Naive B cell (primary cell): ENCODE data around the gene TBC1D14. TPM values are rescaled to one million over a fixed set of nuclear protein-coding genes. Genes with fewer than 3 reads are reported as not detected.

Experiments
- ATAC-seq, 2 donors: fragments of 150-1000 bp; cut with Tn5 transposase; 2 replicates each; pipeline ENCODE4 v1.10.0; 2021; ENCODE audit warnings: low read depth in 2 of 2, mild to moderate bottlenecking in 2 of 2, moderate library complexity in 2 of 2
- DNase-seq: peaks from one replicate; pipeline ENCODE4 v3.0.0; 2022
- H3K27ac Mint-ChIP-seq, 6 donors: one replicate each; pipeline ENCODE4 v1.8.0; 2020 to 2022; ENCODE audit warnings: mild to moderate bottlenecking in 6 of 6, mixed read lengths in 6 of 6, moderate library complexity in 5 of 6, inconsistent platforms in 2 of 6
- H3K27me3 Mint-ChIP-seq, 3 donors: one replicate each; pipeline ENCODE4 v1.8.0; 2021 to 2022; ENCODE audit warnings: mixed read lengths in 3 of 3, mild to moderate bottlenecking in 1 of 3
- H3K36me3 Mint-ChIP-seq, 2 donors: one replicate each; pipeline ENCODE4 v1.8.0; 2020 to 2022; ENCODE audit warnings: mixed read lengths in 2 of 2, inconsistent platforms in 1 of 2, mild to moderate bottlenecking in 1 of 2
- H3K4me1 Mint-ChIP-seq, 3 donors: one replicate each; pipeline ENCODE4 v1.8.0; 2020 to 2022; ENCODE audit warnings: mixed read lengths in 3 of 3, inconsistent platforms in 1 of 3, mild to moderate bottlenecking in 1 of 3, moderate library complexity in 1 of 3
- H3K4me3 Mint-ChIP-seq, 8 donors: one replicate each; pipeline ENCODE4 v1.8.0; 2020 to 2022; ENCODE audit warnings: mild to moderate bottlenecking in 8 of 8, mixed read lengths in 8 of 8, moderate library complexity in 8 of 8, inconsistent platforms in 2 of 8
- H3K9me3 Mint-ChIP-seq, 7 donors: one replicate each; pipeline ENCODE4 v1.8.0; 2020 to 2022; ENCODE audit warnings: mixed read lengths in 7 of 7, mild to moderate bottlenecking in 5 of 7, inconsistent platforms in 2 of 7, moderate library complexity in 1 of 7
- polyA plus RNA-seq, 6 donors: library from polyadenylated mRNA; unstranded; fragments of 300-500 nt; fragmentation: Illumina TruSeq; gene quantifications; one replicate each; pipeline ENCODE4 v1.2.3, GENCODE V29; 2021; ENCODE audit warnings: low read depth in 6 of 6

Gene TBC1D14
- polyA plus RNA-seq, 6 donors from 2014 or later: 27.3 to 42.4 (median 33.8) TPM

DNA sequence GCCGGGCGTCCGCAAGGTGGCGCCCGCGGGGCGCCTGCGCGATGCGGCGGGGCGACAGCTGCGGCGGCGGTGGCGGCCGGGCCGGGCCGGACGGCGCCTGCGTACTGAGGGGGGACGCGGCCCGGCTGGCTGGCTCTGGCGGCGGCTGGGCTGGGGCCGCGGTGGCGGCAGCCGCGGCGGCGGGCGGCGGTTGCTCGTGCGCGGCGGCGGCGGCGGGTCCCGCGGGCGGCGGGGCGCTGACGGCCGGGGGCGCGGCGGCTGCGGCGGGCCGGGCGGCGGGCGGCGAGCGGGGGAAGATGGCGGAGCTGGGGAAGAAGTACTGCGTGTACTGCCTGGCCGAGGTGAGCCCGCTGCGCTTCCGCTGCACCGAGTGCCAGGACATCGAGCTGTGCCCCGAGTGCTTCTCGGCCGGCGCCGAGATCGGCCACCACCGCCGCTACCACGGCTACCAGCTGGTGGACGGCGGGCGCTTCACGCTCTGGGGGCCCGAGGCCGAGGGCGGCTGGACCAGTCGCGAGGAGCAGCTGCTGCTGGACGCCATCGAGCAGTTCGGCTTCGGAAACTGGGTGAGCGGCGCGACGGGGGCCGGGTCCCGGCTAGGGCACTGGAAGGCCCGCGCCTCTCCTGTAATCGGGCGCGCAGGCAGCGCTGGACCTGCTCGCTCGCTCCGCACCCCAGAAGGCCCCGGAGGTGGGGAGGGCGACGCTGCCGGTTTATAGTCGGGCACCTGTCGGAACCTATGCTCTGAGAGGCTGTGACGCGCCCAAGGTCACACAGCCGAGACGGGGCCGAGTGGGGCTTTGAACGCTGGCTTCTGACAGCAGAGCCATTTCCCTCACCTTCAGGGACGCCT lies 133.9 kb downstream of the TBC1D14 start, which contains the start of gene TADA2B:
TSS of gene TADA2B (plus strand) at position 89 of the 853 bp plus-strand sequence. CDS start at position 297, 208 bp downstream.
- H3K4me1 Mint-ChIP-seq: peaks cover 43 to 59% (median 52%) of the 10 kb centered on the region in 3 donors
- no peaks in the 10 kb centered on the region for H3K9me3 Mint-ChIP-seq
- peak within 1 kb of the TSS; percentile 85 to 96 (median 93) for H3K4me3 Mint-ChIP-seq
- peak within 1 kb of the TSS in 5 of 6 donors; percentile 60 to 94 (median 88) for H3K27ac Mint-ChIP-seq
- no peaks in the 10 kb centered on the region for H3K27me3 Mint-ChIP-seq
- no peaks in the 10 kb centered on the region for H3K36me3 Mint-ChIP-seq
- ATAC-seq (peak; percentile 59 to 63), DNase-seq (peak; percentile 56)

DNA sequence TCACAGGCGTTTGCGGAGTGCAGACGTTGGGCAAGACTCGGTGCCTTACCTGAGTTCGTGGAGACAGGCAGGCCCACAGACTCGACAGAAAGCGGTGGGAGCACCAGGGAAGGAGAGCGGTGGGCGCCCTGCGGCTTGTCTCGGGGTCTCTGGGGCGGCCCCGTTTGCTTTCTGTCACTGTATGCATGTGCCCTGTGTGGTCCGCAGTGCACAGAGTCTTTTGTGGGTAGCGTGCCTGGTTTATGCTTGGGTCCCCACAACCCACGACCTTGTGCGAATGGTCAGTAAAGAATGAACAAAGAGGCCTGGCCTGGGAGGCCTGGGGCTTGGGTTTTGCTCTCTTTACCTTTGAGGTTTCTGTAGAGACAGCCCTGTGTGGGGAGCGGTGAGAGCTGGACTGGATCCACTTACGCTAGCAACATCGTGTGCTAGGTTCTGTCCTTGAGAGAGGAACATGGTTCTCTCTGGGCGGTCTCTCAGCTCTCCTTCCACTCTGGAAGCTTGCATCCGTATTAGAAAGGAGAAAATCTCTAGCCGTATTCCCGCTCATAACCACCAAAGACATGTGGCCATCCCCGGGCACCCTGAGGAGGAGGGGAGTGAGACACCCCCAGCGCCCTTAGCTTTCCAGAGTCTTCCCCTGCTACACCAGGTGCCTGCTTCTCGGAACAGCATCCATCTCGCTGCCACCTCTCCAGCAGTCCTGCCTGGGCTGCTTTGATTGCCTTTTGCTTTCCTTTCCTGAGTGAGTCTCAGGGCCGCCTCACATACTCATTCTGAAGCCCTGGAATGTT lies 134.7 kb downstream of the TBC1D14 start:
- Mint-ChIP-seq H3K27ac (peak overlapping the region in 5 of 6 donors; percentile 82 to 94 (median 88)), H3K4me1 (peaks cover 48 to 67% (median 58%) of the 10 kb centered on the region in 3 donors), H3K27me3 (no peaks in the 10 kb centered on the region), H3K4me3 (peak overlapping the region; percentile 85 to 94 (median 91)), H3K36me3 (no peaks in the 10 kb centered on the region), H3K9me3 (no peaks in the 10 kb centered on the region)
- ATAC-seq (no peak), DNase-seq (no peak)

DNA sequence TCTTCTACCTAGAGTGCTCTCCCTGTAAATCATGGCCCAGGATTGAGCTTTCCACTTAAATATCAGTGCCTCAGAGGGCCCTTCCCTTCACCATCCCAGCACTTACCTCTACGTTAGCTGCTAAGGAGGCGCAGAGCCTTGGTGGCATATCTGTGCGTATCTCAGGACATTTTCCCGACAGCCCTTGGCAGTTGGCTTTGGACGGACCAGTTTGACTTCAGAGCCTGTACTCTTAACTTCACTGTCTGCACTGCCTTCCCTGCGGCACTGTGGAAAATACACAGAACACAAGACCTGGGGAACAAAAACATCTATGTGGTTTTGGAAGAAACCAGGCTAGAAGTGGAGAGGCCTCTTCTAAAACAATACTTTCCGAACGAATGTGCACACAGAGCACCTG lies 135.9 kb downstream of the TBC1D14 start:
- no peaks in the 10 kb centered on the region for H3K9me3 Mint-ChIP-seq
- peak overlapping the region; percentile 28 to 94 (median 90) for H3K4me3 Mint-ChIP-seq
- no peaks in the 10 kb centered on the region for H3K27me3 Mint-ChIP-seq
- H3K27ac Mint-ChIP-seq: peak overlapping the region in 1 of 6 donors; percentile 88
- no peaks in the 10 kb centered on the region for H3K36me3 Mint-ChIP-seq
- no peak for ATAC-seq
- no peak for DNase-seq
- H3K4me1 Mint-ChIP-seq: peaks cover 52 to 72% (median 60%) of the 10 kb centered on the region in 3 donors

DNA sequence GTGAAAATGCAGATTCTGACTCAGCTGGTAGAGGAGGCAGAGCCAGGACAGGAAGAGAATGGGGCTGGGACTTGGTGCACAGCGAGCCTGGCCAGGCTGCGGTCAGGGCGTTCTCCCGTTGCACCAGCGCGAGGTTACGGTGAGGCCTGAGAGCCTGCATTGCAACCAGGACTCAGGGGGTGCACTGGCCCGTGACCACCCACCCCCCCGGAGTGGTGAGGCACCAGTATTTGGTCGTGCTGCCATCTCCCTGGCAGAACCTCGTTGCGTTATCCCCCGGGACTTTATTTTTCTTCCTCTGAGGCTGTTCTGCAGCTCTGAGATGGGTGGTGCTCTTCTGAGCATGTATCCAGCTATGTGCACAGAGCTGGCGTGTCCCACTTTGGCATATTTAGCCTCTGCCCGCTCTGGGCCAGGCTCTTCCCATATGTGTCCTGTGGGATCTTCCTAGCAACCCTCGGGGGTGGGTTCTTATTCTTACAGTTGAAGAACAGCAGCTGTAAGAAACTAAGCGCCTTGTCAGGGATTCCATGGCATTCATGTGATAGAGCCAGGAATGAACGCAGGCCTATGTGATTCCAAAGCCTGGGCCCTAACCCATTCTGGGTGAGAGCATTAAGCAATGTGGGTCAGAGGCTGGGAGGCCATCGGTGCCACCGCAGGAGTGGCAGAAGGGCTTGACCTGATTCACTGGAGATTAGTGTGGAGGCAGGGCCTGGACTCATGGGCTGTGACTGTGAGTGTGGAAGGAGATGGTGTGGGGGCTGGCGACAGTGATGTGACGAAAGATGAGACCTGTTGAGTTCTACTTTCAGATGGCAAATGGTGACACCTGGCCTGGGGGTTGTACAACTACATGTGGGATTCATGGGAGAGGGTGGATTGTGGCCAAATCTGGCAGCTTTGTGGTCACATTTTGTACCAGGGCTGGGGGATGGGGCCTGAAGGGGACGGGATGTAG lies 136.6 kb downstream of the TBC1D14 start:
- DNase-seq (no peak), ATAC-seq (no peak)
- Mint-ChIP-seq H3K4me1 (peaks cover 52 to 72% (median 60%) of the 10 kb centered on the region in 3 donors), H3K27ac (peak overlapping the region in 2 of 6 donors; percentile 32 to 33), H3K4me3 (peak overlapping the region; percentile 9 to 94 (median 82)), H3K27me3 (no peaks in the 10 kb centered on the region), H3K9me3 (no peaks in the 10 kb centered on the region), H3K36me3 (no peaks in the 10 kb centered on the region)

- Mint-ChIP-seq H3K27ac (peak overlapping the region in 3 of 6 donors; percentile 32 to 87 (median 33)), H3K9me3 (no peaks in the 10 kb centered on the region), H3K4me3 (peak overlapping the region in 6 of 8 donors; percentile 9 to 94 (median 41)), H3K36me3 (no peaks in the 10 kb centered on the region), H3K4me1 (peaks cover 48 to 66% (median 53%) of the 10 kb centered on the region in 3 donors), H3K27me3 (no peaks in the 10 kb centered on the region)
- DNase-seq (no peak), ATAC-seq (no peak)
Measured at GRCh38 chr4:7046971-7047370, 137.3 kb downstream of the TBC1D14 start.

GRCh38 chr4:7048642-7049041 lies 139.0 kb downstream of the TBC1D14 start:
- peaks cover 41 to 57% (median 50%) of the 10 kb centered on the region in 3 donors for H3K4me1 Mint-ChIP-seq

GRCh38 chr4:7049295-7049694 lies 139.7 kb downstream of the TBC1D14 start:
- peaks cover 4 to 6% of the 10 kb centered on the region in 2 donors for H3K36me3 Mint-ChIP-seq
- H3K4me3 Mint-ChIP-seq: peak overlapping the region in 1 of 8 donors; percentile 10

More at GRCh38 chr4:7048642-7049041, 139.0 kb downstream of the TBC1D14 start:
- no peaks in the 10 kb centered on the region for H3K27me3 Mint-ChIP-seq
- DNase-seq (no peak), ATAC-seq (no peak)
- peak overlapping the region in 1 of 6 donors; percentile 81 for H3K27ac Mint-ChIP-seq
- H3K9me3 Mint-ChIP-seq: no peaks in the 10 kb centered on the region
- H3K36me3 Mint-ChIP-seq: no peaks in the 10 kb centered on the region
- peak overlapping the region in 1 of 8 donors; percentile 10 for H3K4me3 Mint-ChIP-seq

GRCh38 chr4:7049739-7050138 lies 140.1 kb downstream of the TBC1D14 start:
- no peaks in the 10 kb centered on the region for H3K27me3 Mint-ChIP-seq

More at GRCh38 chr4:7049295-7049694, 139.7 kb downstream of the TBC1D14 start:
- Mint-ChIP-seq H3K27ac (peak overlapping the region in 1 of 6 donors; percentile 26), H3K4me1 (peaks cover 46 to 57% (median 46%) of the 10 kb centered on the region in 3 donors), H3K9me3 (no peaks in the 10 kb centered on the region), H3K27me3 (no peaks in the 10 kb centered on the region)
- DNase-seq (no peak), ATAC-seq (no peak)

GRCh38 chr4:7050481-7051143 lies 141.0 kb downstream of the TBC1D14 start:
- Mint-ChIP-seq H3K36me3 (peaks cover 7 to 10% of the 10 kb centered on the region in 2 donors), H3K9me3 (no peaks in the 10 kb centered on the region), H3K27ac (no peak overlapping the region), H3K27me3 (no peaks in the 10 kb centered on the region), H3K4me1 (peaks cover 36 to 44% (median 38%) of the 10 kb centered on the region in 3 donors), H3K4me3 (no peak overlapping the region)
- no peak for DNase-seq
- ATAC-seq: no peak

More at GRCh38 chr4:7049739-7050138, 140.1 kb downstream of the TBC1D14 start:
- DNase-seq (no peak), ATAC-seq (no peak)
- Mint-ChIP-seq H3K9me3 (no peaks in the 10 kb centered on the region), H3K4me3 (no peak overlapping the region), H3K36me3 (peaks cover 7 to 10% of the 10 kb centered on the region in 2 donors), H3K4me1 (peaks cover 44 to 53% (median 47%) of the 10 kb centered on the region in 3 donors), H3K27ac (peak overlapping the region in 1 of 6 donors; percentile 26)

DNA sequence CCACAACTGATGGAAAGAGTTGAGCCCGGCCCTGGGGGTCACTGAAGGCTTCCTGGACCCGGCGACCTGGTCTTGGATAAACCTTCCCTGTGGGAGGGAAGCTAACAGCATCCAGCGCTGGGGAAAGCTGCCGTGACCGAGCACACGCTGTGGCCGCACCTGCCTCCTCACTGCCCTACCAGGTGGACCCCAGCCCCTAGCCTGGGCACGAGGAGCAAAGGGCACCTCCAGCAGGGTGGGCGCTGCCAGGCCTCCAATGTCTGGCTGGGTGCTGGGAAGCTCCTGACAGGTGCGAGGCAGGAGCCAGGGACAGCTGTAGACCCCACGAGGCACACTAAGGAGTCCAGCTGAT lies 141.5 kb downstream of the TBC1D14 start:
- no peaks in the 10 kb centered on the region for H3K9me3 Mint-ChIP-seq
- peaks cover 31 to 39% (median 33%) of the 10 kb centered on the region in 3 donors for H3K4me1 Mint-ChIP-seq
- ATAC-seq: no peak
- no peak for DNase-seq
- no peak overlapping the region for H3K27ac Mint-ChIP-seq
- no peak overlapping the region for H3K4me3 Mint-ChIP-seq
- no peaks in the 10 kb centered on the region for H3K27me3 Mint-ChIP-seq
- H3K36me3 Mint-ChIP-seq: peaks cover 7 to 10% of the 10 kb centered on the region in 2 donors

DNA sequence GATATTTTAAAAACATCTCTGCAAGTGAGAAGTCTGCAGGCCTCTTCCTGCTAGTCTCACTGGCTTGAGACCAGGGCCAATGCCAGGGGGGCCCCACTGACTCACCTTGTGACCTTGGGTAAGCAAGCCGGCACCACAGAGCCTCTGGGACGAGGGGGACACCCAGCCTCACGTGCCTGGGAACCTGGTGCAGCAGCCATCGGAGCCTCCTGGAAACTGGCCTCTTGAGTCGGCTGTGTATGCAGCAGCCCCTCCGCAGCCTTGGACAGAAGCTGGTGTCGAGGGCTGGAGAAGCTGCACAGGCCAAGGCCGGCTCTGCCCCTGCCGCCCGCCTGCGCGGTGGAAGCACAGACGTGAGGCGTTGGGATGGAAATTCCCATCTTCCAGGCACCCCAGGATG lies 142.3 kb downstream of the TBC1D14 start:
- peaks cover 7 to 10% of the 10 kb centered on the region in 2 donors for H3K36me3 Mint-ChIP-seq
- no peak overlapping the region for H3K4me3 Mint-ChIP-seq
- H3K9me3 Mint-ChIP-seq: no peaks in the 10 kb centered on the region
- ATAC-seq (no peak), DNase-seq (no peak)
- no peaks in the 10 kb centered on the region for H3K27me3 Mint-ChIP-seq
- peaks cover 23 to 31% (median 25%) of the 10 kb centered on the region in 3 donors for H3K4me1 Mint-ChIP-seq
- no peak overlapping the region for H3K27ac Mint-ChIP-seq

DNA sequence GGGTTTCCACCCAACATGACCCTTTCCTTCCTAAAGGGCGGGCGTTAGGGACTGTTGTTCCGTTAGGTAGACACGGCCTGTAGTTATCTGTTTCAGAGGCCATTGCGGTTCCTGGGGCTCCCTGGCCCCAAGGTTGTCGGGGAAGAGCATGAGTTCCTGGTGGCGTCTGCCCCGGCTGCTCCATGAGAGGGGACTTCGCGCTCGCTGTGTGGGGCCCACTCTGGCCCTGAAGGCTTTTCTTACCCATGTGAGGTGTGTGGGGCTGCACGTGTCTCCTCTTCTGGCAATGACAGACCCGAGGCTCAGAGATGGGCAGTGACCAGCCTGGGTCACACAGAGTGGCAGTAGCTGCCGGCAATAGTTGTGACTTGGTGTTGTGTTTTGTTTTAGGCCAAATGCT lies 142.7 kb downstream of the TBC1D14 start:
- no peak overlapping the region for H3K4me3 Mint-ChIP-seq
- H3K27me3 Mint-ChIP-seq: no peaks in the 10 kb centered on the region
- no peak for DNase-seq
- no peak for ATAC-seq
- H3K9me3 Mint-ChIP-seq: no peaks in the 10 kb centered on the region
- H3K27ac Mint-ChIP-seq: no peak overlapping the region
- peaks cover 19 to 27% (median 21%) of the 10 kb centered on the region in 3 donors for H3K4me1 Mint-ChIP-seq
- peaks cover 7 to 10% of the 10 kb centered on the region in 2 donors for H3K36me3 Mint-ChIP-seq
